AG09309 (cell line): Measurements from ENCODE around the gene PRR19.
A peak's percentile ranks its signal among the peaks of the same experiment; 100 is the strongest.

Source experiments
- DNase-seq: peaks from one replicate; pipeline ENCODE4 v3.0.0-alpha.2; 2010; ENCODE audit warnings: low read depth
- H3K4me3 ChIP-seq: 2 replicates; pipeline ENCODE4 v1.5.1; 2011; ENCODE audit warnings: mild to moderate bottlenecking, low read depth, low read length, moderate library complexity; ENCODE audit not compliant: control insufficient read depth
- CTCF ChIP-seq: IDR thresholded peaks from 2 replicates; pipeline ENCODE4 v1.5.1; 2011; ENCODE audit warnings: mild to moderate bottlenecking, low read depth, low read length, inconsistent platforms; ENCODE audit not compliant: insufficient read depth, control insufficient read depth; ENCODE audit errors: missing control alignments

PRR19 gene

GRCh38 chr19:42276821-42277220, 25.1 kb upstream of the PRR19 start:
- DNase-seq = no peak
- H3K4me3 ChIP-seq = no peak overlapping the region
- no peak for TF ChIP-seq CTCF

- no peak for DNase-seq
- TF ChIP-seq CTCF = no peak
- H3K4me3 ChIP-seq = no peak overlapping the region
Measured at GRCh38 chr19:42277821-42278451, 24.0 kb upstream of the PRR19 start.

GRCh38 chr19:42278452-42279154, 23.3 kb upstream of the PRR19 start:
- TF ChIP-seq CTCF = no peak
- H3K4me3 ChIP-seq = no peak overlapping the region; the same call in 1 of the 2 replicates
- DNase-seq = no peak

- peak overlapping the region; percentile 71 for H3K4me3 ChIP-seq
- no peak for DNase-seq
- no peak for TF ChIP-seq CTCF
Measured at GRCh38 chr19:42279155-42279901, 22.6 kb upstream of the PRR19 start.

- peak; percentile 43 for DNase-seq
Measured at GRCh38 chr19:42279902-42280814, 21.8 kb upstream of the PRR19 start.

More at GRCh38 chr19:42279902-42280814, 21.8 kb upstream of the PRR19 start:
- TF ChIP-seq CTCF = peak; percentile 78
- peak overlapping the region; percentile 71 for H3K4me3 ChIP-seq
